H1 (cell line): ENCODE results near the gene DNER. TPM values are rescaled to one million over a fixed set of nuclear protein-coding genes. Genes with fewer than 3 reads are reported as not detected.

Source experiments
- CTCF ChIA-PET: fragments of 300-600 bp; sonication (Branson Sonifier 250); formaldehyde crosslinking; loops from one replicate; lab custom pipeline; 2021; ENCODE audit not compliant: partially characterized antibody; lab: Charles Lee
- POLR2A ChIA-PET: fragments of 300-600 bp; sonication (Branson Sonifier 250); formaldehyde crosslinking; loops from one replicate; lab custom pipeline; 2021; ENCODE audit warnings: inconsistent platforms; ENCODE audit not compliant: partially characterized antibody; lab: Charles Lee
- DNase-seq, 2 experiments: peaks; one replicate each; pipeline versions ENCODE4 v3.0.0 to v3.0.0-alpha.2; 2010 to 2022; ENCODE audit warnings: low spot score in 2 of 2, low read depth in 1 of 2, mixed read lengths in 1 of 2
- FAIRE-seq: peaks from 2 replicates; lab custom pipeline; 2011; peaks lifted over from hg19 to GRCh38; lab: Jason Lieb, UNC
- H2AFZ ChIP-seq: 2 replicates; pipeline ENCODE4 v1.8.1; 2012; ENCODE audit warnings: low read length, inconsistent platforms
- H2AK5ac ChIP-seq: 2 replicates; pipeline ENCODE4 v1.6.1; 2013; ENCODE audit warnings: low read depth, low read length
- H2BK120ac ChIP-seq: replicated peaks from 2 replicates; pipeline ENCODE3; 2013; ENCODE audit warnings: low read depth, low read length, inconsistent platforms
- H2BK12ac ChIP-seq: 2 replicates; pipeline ENCODE4 v1.6.1; 2013; ENCODE audit warnings: low read depth, low read length
- H2BK15ac ChIP-seq: 2 replicates; pipeline ENCODE4 v1.6.1; 2013; ENCODE audit warnings: low read length
- H2BK20ac ChIP-seq: 2 replicates; pipeline ENCODE4 v1.6.1; 2013; ENCODE audit warnings: low read length
- H2BK5ac ChIP-seq: 2 replicates; pipeline ENCODE4 v1.6.1; 2013; ENCODE audit warnings: low read depth, low read length
- H3K14ac ChIP-seq: 2 replicates; pipeline ENCODE4 v1.6.1; 2013; ENCODE audit warnings: inconsistent platforms; ENCODE audit not compliant: insufficient read length
- H3K18ac ChIP-seq: 2 replicates; pipeline ENCODE4 v1.6.1; 2013; ENCODE audit warnings: low read length; ENCODE audit errors: extremely low read depth
- H3K23ac ChIP-seq: 2 replicates; pipeline ENCODE4 v1.6.1; 2013; ENCODE audit warnings: inconsistent platforms; ENCODE audit not compliant: insufficient read length
- H3K23me2 ChIP-seq: 2 replicates; pipeline ENCODE4 v1.6.1; 2013; ENCODE audit warnings: low read depth, low read length
- H3K27ac ChIP-seq: 2 replicates; pipeline ENCODE4 v1.6.1; 2011; ENCODE audit warnings: low read depth, low read length, inconsistent platforms
- H3K27me3 ChIP-seq, 4 experiments: replicated peaks in 1 of 4; 1 replicate in 1 of 4; 2 replicates in 3 of 4; pipeline versions ENCODE4 v1.6.1 to v1.8.1; 2011 to 2013; ENCODE audit warnings: low read length in 3 of 4, mild to moderate bottlenecking in 3 of 4, inconsistent platforms in 2 of 4, mixed read lengths in 2 of 4, moderate library complexity in 1 of 4; ENCODE audit not compliant: control insufficient read depth in 3 of 4, insufficient read depth in 3 of 4; ENCODE audit errors: extremely low read depth in 1 of 4
- H3K36me3 ChIP-seq, 4 experiments: 2 replicates each; pipeline versions ENCODE4 v1.6.1 to v1.8.1; 2011 to 2013; ENCODE audit warnings: mild to moderate bottlenecking in 4 of 4, low read length in 3 of 4, moderate library complexity in 2 of 4, control low read depth in 1 of 4, inconsistent platforms in 1 of 4; ENCODE audit not compliant: insufficient read depth in 4 of 4, control insufficient read depth in 2 of 4
- H3K4ac ChIP-seq: replicated peaks from 2 replicates; pipeline ENCODE3; 2013; ENCODE audit warnings: low read length, low read depth, mixed read lengths, inconsistent platforms; ENCODE audit not compliant: insufficient read length
- H3K4me1 ChIP-seq, 4 experiments: replicated peaks in 1 of 4; 1 replicate in 1 of 4; 2 replicates in 3 of 4; pipeline versions ENCODE4 v1.6.1 to v1.8.1; 2011 to 2013; ENCODE audit warnings: low read length in 3 of 4, inconsistent platforms in 2 of 4, mixed read lengths in 1 of 4; ENCODE audit not compliant: insufficient read depth in 4 of 4, control insufficient read depth in 3 of 4
- H3K4me2 ChIP-seq, 2 experiments: 2 replicates each; pipeline versions ENCODE4 v1.6.1 to v1.8.1; 2011 to 2013; ENCODE audit warnings: low read depth in 2 of 2, low read length in 2 of 2, control low read depth in 1 of 2, inconsistent platforms in 1 of 2, mild to moderate bottlenecking in 1 of 2; ENCODE audit not compliant: insufficient read depth in 1 of 2
- H3K4me3 ChIP-seq, 4 experiments: fragments of 200-600, 300-600 bp in 1 of 4; sonication (generic), shearing (Covaris generic), sonication (Bioruptor Twin) in 1 of 4; 2 replicates each; pipeline versions ENCODE4 v1.5.1 to v1.8.1; 2011 to 2016; ENCODE audit warnings: low read length in 4 of 4, low read depth in 3 of 4, control low read depth in 2 of 4, inconsistent platforms in 2 of 4, mild to moderate bottlenecking in 2 of 4, mixed read lengths in 1 of 4, moderate library complexity in 1 of 4; ENCODE audit not compliant: insufficient read depth in 2 of 4; ENCODE audit errors: extremely low read depth in 1 of 4
- H3K56ac ChIP-seq: replicated peaks from 2 replicates; pipeline ENCODE3; 2013; ENCODE audit warnings: low read depth, mild to moderate bottlenecking, mixed read lengths, low read length, inconsistent platforms; ENCODE audit not compliant: insufficient read length
- H3K79me1 ChIP-seq: 2 replicates; pipeline ENCODE4 v1.6.1; 2013; ENCODE audit warnings: low read depth, low read length, control low read depth
- H3K79me2 ChIP-seq, 2 experiments: 2 replicates each; pipeline versions ENCODE4 v1.6.1 to v1.8.1; 2012 to 2013; ENCODE audit warnings: low read length in 2 of 2, mild to moderate bottlenecking in 2 of 2, inconsistent platforms in 1 of 2; ENCODE audit not compliant: insufficient read depth in 2 of 2, control insufficient read depth in 1 of 2
- H3K9ac ChIP-seq, 4 experiments: replicated peaks in 1 of 4; 1 replicate in 1 of 4; 2 replicates in 3 of 4; pipeline versions ENCODE4 v1.6.1 to v1.8.1; 2011 to 2013; ENCODE audit warnings: low read depth in 3 of 4, low read length in 3 of 4, control low read depth in 2 of 4, mild to moderate bottlenecking in 2 of 4, moderate library complexity in 2 of 4, inconsistent platforms in 1 of 4; ENCODE audit errors: extremely low read depth in 1 of 4
- H3K9me3 ChIP-seq, 2 experiments: 2 replicates each; pipeline versions ENCODE4 v1.6.1 to v1.8.1; 2012 to 2013; ENCODE audit warnings: mild to moderate bottlenecking in 2 of 2, moderate library complexity in 2 of 2, control low read depth in 1 of 2, inconsistent platforms in 1 of 2, low read depth in 1 of 2, low read length in 1 of 2, mixed read lengths in 1 of 2; ENCODE audit not compliant: insufficient read depth in 2 of 2
- H4K20me1 ChIP-seq, 2 experiments: replicated peaks in 1 of 2; 2 replicates each; pipeline versions ENCODE3 to v1.8.1; 2011 to 2013; ENCODE audit warnings: inconsistent platforms in 2 of 2, low read length in 2 of 2, mild to moderate bottlenecking in 1 of 2; ENCODE audit not compliant: insufficient read depth in 2 of 2, control insufficient read depth in 1 of 2
- H4K5ac ChIP-seq: 2 replicates; pipeline ENCODE4 v1.6.1; 2013; ENCODE audit warnings: low read length, low read depth, mixed read lengths, inconsistent platforms; ENCODE audit not compliant: insufficient read length
- H4K8ac ChIP-seq: 2 replicates; pipeline ENCODE4 v1.8.0; 2013; ENCODE audit warnings: mild to moderate bottlenecking, moderate library complexity, low read length, inconsistent platforms; ENCODE audit not compliant: insufficient read depth; ENCODE audit errors: extremely low read depth
- H4K91ac ChIP-seq: replicated peaks from 2 replicates; pipeline ENCODE3; 2013; ENCODE audit warnings: low read length, mixed read lengths, inconsistent platforms; ENCODE audit not compliant: insufficient read length
- FOSL1 ChIP-seq: IDR thresholded peaks from 2 replicates; pipeline ENCODE4 v1.6.1; 2011; ENCODE audit warnings: mild to moderate bottlenecking, low read depth, low read length, moderate library complexity; ENCODE audit not compliant: insufficient read depth
- WGBS, 2 experiments: shearing (Covaris generic) in 1 of 2; methylation state at CpG; one replicate each; pipeline versions ENCODE4 v1.1.6 to v1.1.7; 2013 to 2015; ENCODE audit warnings: low lambda C conversion rate in 2 of 2, mixed read lengths in 2 of 2, inconsistent platforms in 1 of 2, low coverage in 1 of 2, missing lambda C conversion rate in 1 of 2; ENCODE audit not compliant: insufficient replicate concordance in 2 of 2, insufficient coverage in 1 of 2, insufficient read length in 1 of 2; ENCODE audit errors: extremely low coverage in 1 of 2, missing lambda C conversion rate in 1 of 2; 5-methylcytosine and 5-hydroxymethylcytosine counted together
- polyA plus RNA-seq, 7 experiments: library from polyadenylated mRNA; depleted of rRNA in 3 of 7; stranded (reverse) in 5 of 7; unstranded in 2 of 7; fragments of >200 nt in 5 of 7; fragments of 200-250 nt in 2 of 7; gene quantifications; 1 replicate in 5 of 7; 2 replicates in 1 of 7; 4 replicates in 1 of 7; pipeline versions ENCODE4 v1.2.1 to v1.2.3, GENCODE V29; 2011 to 2013; ENCODE audit warnings: missing spikeins in 2 of 7, mixed read lengths in 2 of 7
- total RNA-seq: library from RNA; stranded (reverse); fragmentation: NEBNext Ultra II Directional; extraction: Animal tissue kit (Norgen Biotek cat#: 25700); gene quantifications from 2 replicates; pipeline ENCODE4 v1.2.1, GENCODE V29; 2021

Gene DNER
- total and polyA plus RNA-seq, 2 of the 8 experiments (the other 6 are each of a cell fraction or from before 2014, with no cell fraction given): 6.8 to 16.3 TPM

DNA sequence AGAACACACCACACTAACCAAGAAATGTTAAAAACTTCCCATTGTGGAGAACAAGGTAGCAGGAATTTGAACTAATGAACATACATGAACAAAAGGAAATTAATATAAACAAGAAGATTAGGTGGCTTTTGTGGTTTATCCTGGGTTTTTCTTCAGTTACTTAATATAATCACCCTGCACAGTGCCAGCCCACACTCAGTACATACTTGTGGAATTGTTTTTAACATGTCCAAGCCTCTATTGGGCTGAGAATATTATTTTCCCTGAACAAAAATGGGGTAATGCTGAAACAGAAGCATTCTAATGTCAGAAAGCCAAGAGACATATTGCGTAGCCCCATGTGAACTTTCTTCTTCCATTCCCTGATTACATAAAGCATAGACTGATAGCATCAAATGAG is 202.8 kb downstream of the DNER start:
- no peak overlapping the region for H3K4me3 ChIP-seq
- H3K27me3 ChIP-seq: no peaks in the 10 kb centered on the region
- no peak overlapping the region for H4K8ac ChIP-seq
- H3K9ac ChIP-seq: no peak overlapping the region
- no peak for DNase-seq
- no peak overlapping the region for H3K56ac ChIP-seq
- no peaks in the 10 kb centered on the region for H3K4me1 ChIP-seq
- no peak overlapping the region for H2BK120ac ChIP-seq
- H3K4ac ChIP-seq: no peak overlapping the region
- H2BK12ac ChIP-seq: no peak overlapping the region
- H4K20me1 ChIP-seq: no peaks in the 10 kb centered on the region
- CTCF ChIA-PET: interaction anchor here (0.6 to 1.5 kb wide), 2 partner anchors 14 to 16 kb away, joined by 4 to 5 read pairs; no protein-coding TSS in a partner anchor
- no peaks in the 10 kb centered on the region; the same call in 1 of the 2 replicates for H3K23me2 ChIP-seq
- no peak overlapping the region for H2BK5ac ChIP-seq
- H3K27ac ChIP-seq: no peak overlapping the region
- WGBS, 2 experiments: 93% methylated on average over 1 of the region's 1 CpG; no CpG with 5 or more reads in 1 of the 2 experiments
- no peak overlapping the region for H2AK5ac ChIP-seq
- H3K18ac ChIP-seq: no peak overlapping the region
- H2BK20ac ChIP-seq: no peak overlapping the region
- H3K14ac ChIP-seq: no peak overlapping the region
- H3K4me2 ChIP-seq: no peak overlapping the region
- POLR2A ChIA-PET: no interaction called here
- H3K79me1 ChIP-seq: no peaks in the 10 kb centered on the region
- H3K79me2 ChIP-seq: no peaks in the 10 kb centered on the region
- no peak overlapping the region for H4K5ac ChIP-seq
- H3K9me3 ChIP-seq: no peaks in the 10 kb centered on the region
- no peak for FAIRE-seq
- H3K36me3 ChIP-seq: no peaks in the 10 kb centered on the region
- H4K91ac ChIP-seq: no peak overlapping the region
- H2AFZ ChIP-seq: no peak overlapping the region
- no peak overlapping the region for H2BK15ac ChIP-seq
- H3K23ac ChIP-seq: no peak overlapping the region
- no peak for TF ChIP-seq FOSL1
